Mucosa of descending colon (tissue), 3 donors: Measurements from ENCODE around the gene KIDINS220. TPM values are rescaled to one million over a fixed set of nuclear protein-coding genes. Genes with fewer than 3 reads are reported as not detected.
"Not testable (repeated sequence)": the region's sequence is repeated elsewhere in the genome, so short reads cannot be mapped to it uniquely, and the experiment has no call there.

Experiments used
- ATAC-seq: fragments of 200-7000 bp; cut with Tn5 transposase; one replicate; pipeline ENCODE4 v1.9.1; 2020; ENCODE audit warnings: mild to moderate bottlenecking, moderate library complexity
- DNase-seq, 3 donors: peaks; one replicate each; pipeline ENCODE4 v3.0.0-alpha.2; 2020
- H3K36me3 ChIP-seq: fragments of 200-600 bp; one replicate; pipeline ENCODE4 v1.8.0; 2021; ENCODE audit warnings: low read depth, mild to moderate bottlenecking
- H3K4me1 ChIP-seq: fragments of 200-600 bp; one replicate; pipeline ENCODE4 v1.8.0; 2021; ENCODE audit warnings: low read depth, mild to moderate bottlenecking
- H3K4me3 ChIP-seq: fragments of 200-600 bp; one replicate; pipeline ENCODE4 v1.8.0; 2021; ENCODE audit warnings: mild to moderate bottlenecking
- H3K9me3 ChIP-seq: fragments of 200-600 bp; one replicate; pipeline ENCODE4 v1.8.0; 2021; ENCODE audit warnings: mild to moderate bottlenecking
- CTCF ChIP-seq: fragments of 200-600 bp; IDR thresholded peaks from one replicate; pipeline ENCODE4 v1.8.0; 2022; ENCODE audit warnings: antibody characterized with exemption, mild to moderate bottlenecking
- intact Hi-C, 2 donors: fragments of 100-400 bp; cut with DNase I in 1 of 2; cut with micrococcal nuclease in 1 of 2; formaldehyde crosslinking; loops; one replicate each; pipeline versions ENCODE4 v1.11.0 to v1.11.1; 2022; cut with DNase I, micrococcal nuclease
- total RNA-seq, 3 donors: library from RNA; stranded (reverse); fragmentation: NEBNext Ultra II Directional in 2 of 3; extraction: Animal tissue kit (Norgen Biotek cat#: 25700) in 2 of 3; gene quantifications; one replicate each; pipeline versions ENCODE4 v1.2.1 to v1.2.4, GENCODE V29; 2021 to 2023
- donor health status: DM: no; HTN: no; CAD: no; lungs with moderate emphysema.
- donor health status: DM: no; HTN: no; CAD: no.
- donor health status: DM: no; HTN: yes; CAD: no.

Gene KIDINS220
- total RNA-seq, 3 donors from 2014 or later, result 54.8 to 69.6 (median 55.9) TPM

GRCh38 chr2:8732601-8733000, 104.8 kb downstream of the KIDINS220 start:
- DNase-seq (no peak), ATAC-seq (no peak)
- peaks cover 9% of the 10 kb centered on the region for H3K36me3 ChIP-seq
- TF ChIP-seq CTCF, result no peak
- intact Hi-C loops, result no loop called here
- no peaks in the 10 kb centered on the region for H3K4me1 ChIP-seq
- H3K9me3 ChIP-seq, result no peaks in the 10 kb centered on the region
- H3K4me3 ChIP-seq, result no peak overlapping the region

GRCh38 chr2:8729939-8730338, 107.5 kb downstream of the KIDINS220 start:
- no peak for TF ChIP-seq CTCF
- Histone ChIP-seq H3K4me3 (no peak overlapping the region), H3K36me3 (peaks cover 9% of the 10 kb centered on the region), H3K4me1 (no peaks in the 10 kb centered on the region), H3K9me3 (no peaks in the 10 kb centered on the region)
- intact Hi-C loops, result no loop called here
- DNase-seq, result no peak
- no peak for ATAC-seq

- H3K9me3 ChIP-seq, H3K36me3 ChIP-seq, ATAC-seq, H3K4me1 ChIP-seq, intact Hi-C loops, H3K4me3 ChIP-seq, DNase-seq: not testable (repeated sequence)
Measured at GRCh38 chr2:8729101-8729500, 108.3 kb downstream of the KIDINS220 start.

- TF ChIP-seq CTCF, result no peak
- no peak for DNase-seq
- Histone ChIP-seq H3K9me3 (no peaks in the 10 kb centered on the region), H3K36me3 (peaks cover 9% of the 10 kb centered on the region), H3K4me1 (no peaks in the 10 kb centered on the region), H3K4me3 (no peak overlapping the region)
- no peak for ATAC-seq
- intact Hi-C loops, result no loop called here
Measured at GRCh38 chr2:8728305-8729015, 109.0 kb downstream of the KIDINS220 start.

GRCh38 chr2:8725838-8726237, 111.6 kb downstream of the KIDINS220 start:
- Histone ChIP-seq H3K36me3 (no peaks in the 10 kb centered on the region), H3K4me1 (no peaks in the 10 kb centered on the region), H3K4me3 (no peak overlapping the region), H3K9me3 (no peaks in the 10 kb centered on the region)
- no peak for TF ChIP-seq CTCF
- ATAC-seq (no peak), DNase-seq (no peak)
- intact Hi-C loops, result no loop called here

GRCh38 chr2:8722986-8723385, 114.4 kb downstream of the KIDINS220 start:
- Histone ChIP-seq H3K4me3 (no peak overlapping the region), H3K9me3 (no peaks in the 10 kb centered on the region), H3K4me1 (no peaks in the 10 kb centered on the region), H3K36me3 (no peaks in the 10 kb centered on the region)
- ATAC-seq, result no peak
- intact Hi-C loops, result no loop called here
- TF ChIP-seq CTCF, result no peak
- DNase-seq, result no peak
